NT2/D1 (cell line): ENCODE data around the gene TPD52L2.
"Not testable (repeated sequence)": the region's sequence is repeated elsewhere in the genome, so short reads cannot be mapped to it uniquely, and the experiment has no call there.

Source experiments
- DNase-seq: peaks from one replicate; pipeline ENCODE4 v3.0.0-alpha.2; 2011; ENCODE audit warnings: low read depth, low spot score
- H3K27me3 ChIP-seq: 2 replicates; pipeline ENCODE4 v1.6.0; 2011; ENCODE audit warnings: mild to moderate bottlenecking; ENCODE audit not compliant: insufficient read length, insufficient read depth
- H3K36me3 ChIP-seq: 2 replicates; pipeline ENCODE4 v1.6.1; 2011; ENCODE audit warnings: mild to moderate bottlenecking, low read length, mixed read lengths; ENCODE audit not compliant: insufficient read depth, insufficient read length
- H3K4me1 ChIP-seq: 2 replicates; pipeline ENCODE4 v1.5.1; 2011; ENCODE audit not compliant: insufficient read depth, insufficient read length
- H3K4me3 ChIP-seq: 2 replicates; pipeline ENCODE4 v1.5.1; 2011; ENCODE audit warnings: low read depth; ENCODE audit not compliant: insufficient read length
- H3K9ac ChIP-seq: 2 replicates; pipeline ENCODE4 v1.6.0; 2011; ENCODE audit warnings: low read depth; ENCODE audit not compliant: insufficient read length
- H3K9me3 ChIP-seq: 2 replicates; pipeline ENCODE4 v1.5.1; 2011; ENCODE audit warnings: mild to moderate bottlenecking, low read length; ENCODE audit not compliant: insufficient read depth
- SUZ12 ChIP-seq: IDR thresholded peaks from 2 replicates; pipeline ENCODE4 v1.6.1; 2011; ENCODE audit not compliant: insufficient read length, insufficient read depth; ENCODE audit errors: extremely low read depth
- YY1 ChIP-seq: IDR thresholded peaks from 2 replicates; pipeline ENCODE4 v1.6.1; 2011; ENCODE audit not compliant: insufficient read length, insufficient read depth
- ZNF274 ChIP-seq: IDR thresholded peaks from 2 replicates; pipeline ENCODE4 v1.6.1; 2011; ENCODE audit warnings: mild to moderate bottlenecking, low read depth, low read length

Gene TPD52L2

GRCh38 chr20:63844511-63844991, 20.5 kb upstream of the TPD52L2 start:
- Histone ChIP-seq H3K36me3 (no peaks in the 10 kb centered on the region), H3K9ac (no peak overlapping the region), H3K4me1 (peaks cover 30% of the 10 kb centered on the region), H3K27me3 (no peaks in the 10 kb centered on the region), H3K4me3 (no peak overlapping the region), H3K9me3 (no peaks in the 10 kb centered on the region)
- DNase-seq = no peak
- TF ChIP-seq ZNF274 = no peak
- TF ChIP-seq SUZ12 = no peak
- TF ChIP-seq YY1 = no peak

DNA sequence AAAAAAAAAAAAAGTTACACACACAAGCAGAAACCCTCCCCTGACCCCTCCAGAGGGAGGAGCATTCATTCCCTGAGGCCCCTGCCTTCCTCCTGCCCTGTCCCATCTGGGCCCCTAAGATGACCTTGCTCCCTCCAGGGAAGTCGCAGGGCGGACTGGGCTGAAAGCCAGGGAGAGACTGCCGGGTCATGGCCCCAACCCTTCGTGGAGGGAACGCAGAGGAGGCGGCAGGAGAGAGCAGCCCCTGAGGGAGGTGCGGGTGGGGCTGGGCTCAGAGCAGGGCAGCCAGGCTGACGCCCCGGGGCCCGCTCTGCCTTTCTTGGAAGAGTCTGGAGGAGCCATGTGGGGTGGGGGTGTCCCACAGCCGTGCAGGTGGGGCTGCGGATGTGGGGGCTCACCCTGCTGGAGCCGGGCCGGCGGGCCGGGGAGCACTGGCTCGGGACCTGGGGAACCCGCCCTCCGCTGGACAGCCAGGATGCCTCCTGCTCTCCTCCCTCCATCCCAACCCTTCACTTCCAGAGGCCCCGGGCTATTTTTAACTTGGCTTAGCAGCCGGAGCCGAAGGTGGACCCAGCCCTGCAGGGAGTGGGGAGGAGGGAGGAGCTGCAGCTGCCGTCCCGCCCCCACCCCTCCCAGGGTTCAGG, 18.8 kb upstream of the TPD52L2 start:
- Histone ChIP-seq H3K4me1 (peaks cover 31% of the 10 kb centered on the region), H3K36me3 (no peaks in the 10 kb centered on the region), H3K4me3 (peak overlapping the region; percentile 49), H3K9ac (peak overlapping the region; percentile 88), H3K27me3 (no peaks in the 10 kb centered on the region), H3K9me3 (no peaks in the 10 kb centered on the region)
- TF ChIP-seq SUZ12 (no peak), ZNF274 (no peak), YY1 (no peak)
- no peak for DNase-seq

GRCh38 chr20:63846888-63847236, 18.2 kb upstream of the TPD52L2 start:
- no peak for DNase-seq
- Histone ChIP-seq H3K36me3 (no peaks in the 10 kb centered on the region), H3K9me3 (no peaks in the 10 kb centered on the region), H3K4me3 (peak overlapping the region; percentile 33), H3K4me1 (peaks cover 31% of the 10 kb centered on the region), H3K9ac (peak overlapping the region; percentile 68), H3K27me3 (no peaks in the 10 kb centered on the region)
- TF ChIP-seq ZNF274 (no peak), YY1 (no peak), SUZ12 (no peak)

DNA sequence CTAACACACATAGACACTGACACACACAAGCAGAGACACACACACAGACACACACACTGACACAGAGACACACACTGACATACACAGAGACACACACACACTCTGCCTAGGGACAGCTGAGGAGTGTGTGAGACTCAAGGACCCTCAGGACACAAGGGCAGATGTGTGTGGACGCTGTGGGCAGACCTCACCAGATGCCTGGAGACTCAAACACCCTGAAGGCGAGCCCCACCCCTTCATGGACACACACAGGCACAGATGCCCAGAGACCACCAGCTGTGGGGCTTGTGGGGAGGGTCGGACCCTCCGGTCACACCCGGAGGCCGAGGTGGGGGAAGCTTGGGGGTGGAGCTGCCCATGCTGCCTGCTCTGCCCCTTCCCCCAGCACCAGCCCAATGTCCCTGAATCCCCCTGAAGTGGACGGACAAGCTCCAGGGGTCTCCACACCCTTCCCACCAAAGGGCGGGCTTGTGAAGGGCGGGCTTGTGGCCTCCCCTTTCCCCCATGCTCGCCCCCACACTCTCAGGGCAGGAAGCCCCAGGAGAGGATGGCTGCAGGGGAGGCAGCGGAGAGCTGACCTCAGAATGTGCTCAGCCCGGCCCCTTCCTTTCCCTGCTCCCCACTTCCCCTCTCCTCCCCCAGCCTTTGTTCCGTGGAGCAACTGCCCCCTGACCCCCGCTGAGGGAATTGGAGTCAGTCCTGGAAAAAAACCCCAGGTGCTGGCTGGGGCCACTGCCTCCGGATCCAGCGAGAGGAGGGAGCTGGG, 17.6 kb upstream of the TPD52L2 start:
- Histone ChIP-seq H3K36me3 (no peaks in the 10 kb centered on the region), H3K4me1 (peaks cover 33% of the 10 kb centered on the region), H3K9ac (peak overlapping the region; percentile 68), H3K9me3 (no peaks in the 10 kb centered on the region), H3K27me3 (no peaks in the 10 kb centered on the region), H3K4me3 (peak overlapping the region; percentile 33)
- TF ChIP-seq ZNF274 = no peak
- no peak for DNase-seq

DNA sequence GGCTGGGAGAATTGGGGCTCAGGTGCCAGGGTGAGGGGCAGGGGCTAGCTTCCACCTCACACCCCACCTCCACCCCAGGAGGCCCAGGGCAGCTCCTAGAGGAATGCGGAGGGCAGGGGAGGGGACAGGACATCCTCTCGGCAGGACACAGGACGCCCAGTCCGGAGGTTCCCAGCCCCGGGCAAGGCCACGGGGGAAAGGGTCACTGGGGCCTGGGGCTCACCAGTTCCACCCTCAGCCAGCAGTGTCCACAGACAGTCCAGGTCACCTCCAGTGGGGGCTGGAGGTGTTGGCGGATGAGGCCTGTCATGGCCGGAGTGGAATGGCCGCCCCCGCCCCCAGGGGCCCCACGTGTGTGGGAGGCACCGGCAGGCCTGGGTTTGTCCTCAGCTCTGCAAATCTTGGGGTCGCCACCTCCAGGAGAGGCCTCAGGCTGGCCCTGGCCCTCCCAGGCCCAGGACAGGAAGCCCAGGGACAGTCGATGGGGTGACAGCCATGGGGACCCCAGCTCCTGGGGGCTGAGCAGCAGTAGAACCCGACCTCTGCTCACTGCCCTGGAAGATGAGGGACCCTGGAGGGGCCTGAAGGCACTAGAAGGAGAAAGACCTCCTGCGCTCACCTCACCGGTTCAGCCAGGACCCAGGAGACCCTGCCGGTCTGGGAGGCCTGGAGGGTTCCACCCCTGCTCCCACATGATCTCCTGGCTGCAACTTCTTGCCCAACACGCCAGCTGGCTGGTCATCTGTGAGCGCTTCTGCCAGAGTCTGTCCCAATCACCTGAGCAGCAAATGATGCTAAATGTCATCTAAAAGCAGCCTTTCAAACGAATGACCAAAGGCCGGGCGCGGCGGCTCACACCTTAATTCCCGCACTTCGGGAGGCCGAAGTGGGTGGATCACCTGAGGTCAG, 16.8 kb upstream of the TPD52L2 start:
- Histone ChIP-seq H3K4me1 (peaks cover 34% of the 10 kb centered on the region), H3K4me3 (peak overlapping the region; percentile 2), H3K9ac (peak overlapping the region; percentile 68), H3K27me3 (no peaks in the 10 kb centered on the region), H3K36me3 (no peaks in the 10 kb centered on the region), H3K9me3 (no peaks in the 10 kb centered on the region)
- DNase-seq = no peak
- TF ChIP-seq SUZ12 (no peak), YY1 (no peak), ZNF274 (no peak)

DNA sequence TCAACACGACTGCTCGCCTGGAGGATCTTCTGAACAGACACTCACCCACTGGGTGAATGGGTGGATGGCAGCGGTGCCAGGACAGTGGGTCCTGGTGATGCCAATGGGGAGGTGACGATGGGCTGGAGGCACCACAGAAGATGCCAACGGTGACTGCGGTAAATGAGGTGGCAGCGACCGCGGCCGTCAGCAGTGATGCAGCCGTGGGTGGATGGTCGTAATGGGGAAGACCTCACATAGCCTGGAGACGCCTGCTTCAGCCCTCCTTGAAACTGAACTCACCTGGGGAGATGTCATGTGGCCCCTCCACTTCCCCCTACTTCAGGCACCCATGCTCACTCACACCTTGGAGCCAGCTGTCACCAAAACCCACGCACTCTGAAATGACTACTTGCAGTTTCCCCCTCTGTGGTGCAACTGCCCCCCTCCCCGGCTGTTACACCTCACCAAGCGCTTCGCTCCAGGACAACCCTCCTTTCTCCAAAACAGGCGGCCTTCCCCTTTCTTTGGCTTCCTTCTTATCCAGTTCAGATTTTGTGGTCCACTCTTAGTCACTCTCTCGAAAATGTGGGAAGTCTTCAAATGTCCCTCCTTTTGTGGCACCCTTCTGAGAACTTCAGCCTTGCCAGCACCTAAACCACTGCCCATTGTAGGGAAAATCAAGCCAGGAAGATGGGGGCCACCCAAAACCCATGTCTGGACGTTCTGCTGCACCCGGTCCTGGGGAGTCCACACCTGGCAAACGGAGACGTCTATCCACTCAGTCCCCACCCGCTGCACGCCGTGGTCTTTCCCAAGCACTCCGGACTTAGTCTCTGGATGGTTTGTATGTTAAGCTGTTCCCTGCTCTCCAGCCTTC, 14.2 kb upstream of the TPD52L2 start:
- H3K9ac ChIP-seq = peak overlapping the region; percentile 18
- TF ChIP-seq SUZ12 (no peak), YY1 (no peak), ZNF274 (no peak)
- no peak for DNase-seq
- no peak overlapping the region for H3K4me3 ChIP-seq
- H3K4me1 ChIP-seq = peaks cover 37% of the 10 kb centered on the region
- H3K9me3 ChIP-seq = no peaks in the 10 kb centered on the region
- H3K27me3 ChIP-seq = no peaks in the 10 kb centered on the region
- no peaks in the 10 kb centered on the region for H3K36me3 ChIP-seq

DNA sequence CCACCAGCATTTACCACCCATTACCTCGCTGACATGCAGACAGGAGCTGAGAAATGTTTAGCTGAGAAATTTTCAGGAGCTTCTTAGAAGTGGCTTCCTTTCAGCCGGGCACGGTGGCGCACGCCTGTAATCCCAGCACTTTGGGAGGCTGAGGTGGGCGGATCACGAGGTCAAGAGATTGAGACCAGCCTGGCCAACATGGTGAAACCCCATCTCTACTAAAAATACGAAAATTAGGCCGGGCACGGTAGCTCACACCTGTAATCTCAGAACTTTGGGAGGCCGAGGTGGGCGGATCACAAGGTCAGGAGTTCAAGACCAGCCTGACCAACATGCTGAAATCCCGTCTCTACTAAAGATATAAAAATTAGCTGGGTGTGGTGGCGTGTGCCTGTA, 13.5 kb upstream of the TPD52L2 start:
- H3K4me3 ChIP-seq, H3K9me3 ChIP-seq, DNase-seq, H3K27me3 ChIP-seq, H3K9ac ChIP-seq, H3K36me3 ChIP-seq: not testable (repeated sequence)
- peaks cover 42% of the 10 kb centered on the region for H3K4me1 ChIP-seq

DNA sequence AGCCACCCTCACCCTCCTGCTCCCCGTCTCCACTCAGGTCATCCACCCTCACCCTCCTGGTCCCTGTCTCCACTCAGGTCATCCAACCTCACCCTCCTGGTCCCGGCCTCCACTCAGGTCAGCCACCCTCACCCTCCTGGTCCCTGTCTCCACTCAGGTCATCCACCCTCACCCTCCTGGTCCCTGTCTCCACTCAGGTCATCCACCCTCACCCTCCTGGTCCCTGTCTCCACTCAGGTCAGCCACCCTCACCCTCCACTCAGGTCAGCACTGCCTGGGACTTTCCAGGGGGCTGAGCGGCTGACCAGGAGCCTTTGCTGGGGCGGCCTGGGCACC, 11.4 kb upstream of the TPD52L2 start:
- Histone ChIP-seq H3K4me3 (peak overlapping the region; percentile 39), H3K9ac (peak overlapping the region; percentile 82), H3K4me1 (peaks cover 42% of the 10 kb centered on the region)
- not testable (repeated sequence) for H3K9me3 ChIP-seq, H3K27me3 ChIP-seq, DNase-seq, H3K36me3 ChIP-seq
